Measurements from ENCODE around the gene ACIN1. TPM values are rescaled to one million over a fixed set of nuclear protein-coding genes. Genes with fewer than 3 reads are reported as not detected.

ACIN1 gene
- total RNA-seq, 2 experiments from 2014 or later = 212 to 214 TPM

DNA sequence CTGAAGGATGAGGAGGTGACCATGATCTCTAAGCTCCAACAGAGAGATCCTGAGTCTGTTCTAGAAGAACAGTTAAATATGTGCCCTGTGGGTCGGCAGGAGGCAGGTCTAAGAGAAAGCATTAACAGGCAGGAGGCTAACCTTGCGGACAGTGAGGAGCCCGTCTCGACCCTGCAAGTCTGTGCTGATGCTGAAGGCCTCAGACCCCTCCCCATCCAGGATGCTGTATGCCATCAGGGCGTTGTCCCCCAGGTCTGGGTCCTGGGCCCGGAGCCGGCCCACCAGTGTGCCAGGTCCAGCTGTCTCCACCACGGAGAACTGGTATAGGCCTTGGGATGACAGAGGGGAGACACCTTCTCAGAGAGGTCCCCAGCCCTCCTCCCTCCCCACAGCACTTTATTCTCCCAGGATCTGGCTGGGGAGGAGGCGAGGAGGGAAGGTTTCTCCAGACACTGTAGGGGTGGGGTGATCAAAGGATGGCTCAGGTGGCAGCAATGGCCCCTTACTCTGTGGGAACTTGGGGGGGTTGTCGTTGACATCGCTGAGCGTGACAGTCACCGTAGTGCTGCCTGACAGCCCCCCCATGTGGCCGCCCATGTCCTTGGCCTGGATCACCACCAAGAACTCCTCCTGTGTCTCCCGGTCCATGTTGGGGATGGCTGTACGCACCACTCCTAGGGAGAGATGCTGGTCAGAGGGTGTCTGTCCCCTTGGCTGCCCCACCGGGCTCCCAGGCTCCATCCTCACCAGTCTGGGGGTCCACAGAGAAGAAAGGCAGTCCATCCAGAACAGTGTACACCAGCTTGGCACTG is 40.7 kb downstream of the ACIN1 start:
- peaks cover 16% of the 10 kb centered on the region for H3K4me1 Mint-ChIP-seq
- H3K36me3 Mint-ChIP-seq = peaks cover 1% of the 10 kb centered on the region
- DNase-seq = peak; percentile 55
- no peak for ATAC-seq (ENCODE audit: low read depth)
- no peak overlapping the region for H3K27ac Mint-ChIP-seq
- peaks cover 8% of the 10 kb centered on the region for H3K27me3 Mint-ChIP-seq
- H3K9me3 Mint-ChIP-seq = no peaks in the 10 kb centered on the region
- POLR2A ChIA-PET = interaction anchor here (1.0 to 2.6 kb wide), 2 partner anchors 59 to 67 kb away, joined by 3 to 9 read pairs; no protein-coding TSS in a partner anchor
- no peak overlapping the region for H3K4me3 Mint-ChIP-seq

DNA sequence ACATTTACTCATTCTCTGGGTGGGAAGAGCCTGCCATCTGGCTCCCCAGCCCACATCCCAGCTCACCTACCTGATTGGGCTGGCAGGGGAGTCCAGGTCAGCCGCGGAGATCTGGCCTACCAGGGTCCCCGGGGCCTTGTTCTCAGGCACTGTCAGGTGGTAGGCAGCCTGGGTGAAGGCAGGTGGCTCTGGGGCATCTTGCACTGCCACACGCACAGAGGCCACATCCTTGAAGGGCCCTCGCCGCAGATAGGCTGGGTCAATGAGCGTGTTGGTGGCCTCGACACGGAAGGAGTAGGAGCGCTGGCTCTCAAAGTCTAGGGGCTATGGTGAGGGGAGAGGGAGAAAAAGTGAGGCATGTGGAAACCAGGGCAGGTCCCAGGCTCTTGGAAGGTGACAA is 41.5 kb downstream of the ACIN1 start:
- ATAC-seq (ENCODE audit: low read depth) = no peak

DNA sequence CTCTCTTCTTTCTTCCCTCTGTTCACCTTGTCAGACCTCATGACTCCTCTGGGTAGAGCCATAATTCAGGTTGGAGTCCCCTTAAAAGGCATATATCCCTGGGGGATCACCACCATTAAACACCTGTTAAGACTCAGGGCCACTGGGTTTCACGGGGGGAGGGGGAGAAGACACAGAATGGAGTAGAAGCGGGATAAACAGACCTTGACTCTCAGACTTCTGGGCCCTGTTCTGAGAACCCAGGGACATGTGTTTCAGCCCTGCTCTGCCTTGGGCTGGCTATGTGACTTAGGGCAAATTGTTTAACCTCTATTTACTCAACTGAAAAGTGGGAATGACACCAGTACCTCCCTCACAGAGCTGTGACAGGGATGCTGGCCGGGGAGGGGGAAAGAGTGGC is 42.3 kb downstream of the ACIN1 start:
- no peak for ATAC-seq (ENCODE audit: low read depth)
- peaks cover 11% of the 10 kb centered on the region for H3K4me1 Mint-ChIP-seq
- H3K9me3 Mint-ChIP-seq = no peaks in the 10 kb centered on the region
- no peaks in the 10 kb centered on the region for H3K36me3 Mint-ChIP-seq
- peaks cover 8% of the 10 kb centered on the region for H3K27me3 Mint-ChIP-seq
- H3K27ac Mint-ChIP-seq = no peak overlapping the region
- POLR2A ChIA-PET = interaction anchor here (1.2 kb wide), 1 partner anchor 58 kb away, joined by 4 read pairs; no protein-coding TSS in a partner anchor
- no peak overlapping the region for H3K4me3 Mint-ChIP-seq
- DNase-seq = no peak

More for the DNA sequence above, 41.5 kb downstream of the ACIN1 start:
- H3K4me1 Mint-ChIP-seq = peaks cover 16% of the 10 kb centered on the region
- no peak overlapping the region for H3K4me3 Mint-ChIP-seq
- POLR2A ChIA-PET = no interaction called here
- peaks cover 8% of the 10 kb centered on the region for H3K27me3 Mint-ChIP-seq
- H3K27ac Mint-ChIP-seq = no peak overlapping the region
- no peaks in the 10 kb centered on the region for H3K9me3 Mint-ChIP-seq
- H3K36me3 Mint-ChIP-seq = no peaks in the 10 kb centered on the region
- no peak for DNase-seq

DNA sequence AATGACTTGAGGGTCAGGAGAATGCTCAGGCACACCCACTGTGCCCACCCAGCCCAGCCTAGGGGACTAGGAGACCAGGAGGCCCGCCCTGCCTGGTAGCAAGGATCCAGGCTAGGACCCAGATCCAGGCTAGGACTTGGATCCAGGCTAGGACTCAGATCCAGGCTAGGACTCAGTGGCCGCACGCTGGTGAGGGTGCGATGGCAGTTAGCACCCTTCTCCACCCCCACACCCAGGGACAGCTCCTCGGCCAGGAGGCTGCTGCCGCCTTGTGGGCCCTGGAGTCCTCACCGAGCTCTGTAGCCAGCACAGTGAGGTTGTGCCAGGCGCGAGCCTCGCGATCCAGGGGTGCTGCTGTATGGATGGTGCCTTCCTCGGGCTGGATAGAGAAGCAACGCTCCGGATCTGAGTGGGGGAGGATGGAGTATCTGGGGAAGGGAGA is 42.7 kb downstream of the ACIN1 start:
- H3K27me3 Mint-ChIP-seq = peaks cover 8% of the 10 kb centered on the region
- POLR2A ChIA-PET = interaction anchor here (1.2 kb wide), 1 partner anchor 57 kb away, joined by 4 read pairs; no protein-coding TSS in a partner anchor
- no peak overlapping the region for H3K4me3 Mint-ChIP-seq
- ATAC-seq (ENCODE audit: low read depth) (no peak), DNase-seq (no peak)
- peaks cover 2% of the 10 kb centered on the region for H3K36me3 Mint-ChIP-seq
- H3K4me1 Mint-ChIP-seq = peaks cover 11% of the 10 kb centered on the region
- no peaks in the 10 kb centered on the region for H3K9me3 Mint-ChIP-seq
- no peak overlapping the region for H3K27ac Mint-ChIP-seq

DNA sequence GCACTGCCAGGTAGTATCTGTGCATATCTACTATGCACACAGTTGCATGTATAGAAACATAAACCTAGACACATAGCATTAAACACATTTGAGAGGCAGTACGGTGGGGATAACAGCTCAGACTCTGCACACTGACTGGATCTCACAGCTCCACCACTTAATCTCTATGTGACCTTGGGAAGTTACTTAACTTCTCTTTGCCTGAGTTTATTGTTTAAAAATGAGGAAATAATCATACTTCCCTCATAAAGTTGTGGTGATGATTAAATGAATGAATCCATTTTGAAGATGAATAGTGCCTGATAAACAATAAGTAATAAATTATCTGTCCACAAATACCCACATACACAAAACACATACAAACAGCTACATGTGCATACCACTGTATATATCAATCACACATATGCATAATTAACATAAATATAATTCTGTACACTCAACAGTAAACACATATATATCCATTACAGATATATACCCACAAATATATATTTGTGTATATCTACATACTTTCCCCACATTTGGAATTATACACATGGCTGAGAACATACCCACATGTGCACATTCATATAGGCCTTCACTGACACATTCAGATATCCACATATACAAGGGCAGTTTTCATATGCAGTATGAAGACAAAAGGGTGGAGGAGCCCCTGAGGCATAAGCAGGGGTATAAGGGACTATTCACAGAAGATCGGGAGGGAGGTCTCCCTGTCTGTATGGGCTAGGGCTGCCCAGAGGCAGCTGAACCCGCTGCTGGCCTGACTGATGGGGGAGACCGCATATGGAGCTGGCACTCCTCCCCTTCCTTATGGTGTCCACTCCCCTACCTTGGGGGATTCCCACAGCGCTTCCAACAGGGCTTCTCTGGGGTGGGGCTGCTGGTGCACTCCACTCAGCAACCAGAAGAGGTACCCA is 43.5 kb downstream of the ACIN1 start:
- no peak for DNase-seq
- Mint-ChIP-seq H3K9me3 (no peaks in the 10 kb centered on the region), H3K4me1 (peaks cover 5% of the 10 kb centered on the region), H3K36me3 (peaks cover 2% of the 10 kb centered on the region), H3K27ac (no peak overlapping the region), H3K27me3 (peaks cover 3% of the 10 kb centered on the region), H3K4me3 (no peak overlapping the region)
- POLR2A ChIA-PET = interaction anchor here (1.2 kb wide), 1 partner anchor 57 kb away, joined by 4 read pairs; no protein-coding TSS in a partner anchor
- ATAC-seq (ENCODE audit: low read depth) = no peak

DNA sequence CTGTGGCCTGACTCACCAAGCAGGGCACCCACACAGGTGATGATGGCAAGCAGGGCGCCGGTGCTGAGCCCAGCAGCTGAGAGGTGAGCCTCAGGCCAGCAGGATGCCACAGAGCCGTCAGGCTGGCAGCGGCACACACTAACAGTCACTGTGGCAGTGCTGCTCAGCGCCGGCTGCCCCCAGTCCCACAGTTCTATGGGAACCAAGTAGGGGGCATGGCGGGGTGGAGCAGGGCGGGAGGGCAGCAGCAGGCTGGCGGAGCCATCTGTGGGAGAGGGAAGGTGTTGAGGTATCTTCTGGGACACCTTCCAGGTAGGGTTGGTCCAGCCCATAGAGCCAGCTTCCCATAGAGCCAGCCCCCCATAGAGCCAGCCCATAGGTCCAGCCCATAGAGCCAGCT is 45.9 kb downstream of the ACIN1 start:
- H3K9me3 Mint-ChIP-seq = no peaks in the 10 kb centered on the region

DNA sequence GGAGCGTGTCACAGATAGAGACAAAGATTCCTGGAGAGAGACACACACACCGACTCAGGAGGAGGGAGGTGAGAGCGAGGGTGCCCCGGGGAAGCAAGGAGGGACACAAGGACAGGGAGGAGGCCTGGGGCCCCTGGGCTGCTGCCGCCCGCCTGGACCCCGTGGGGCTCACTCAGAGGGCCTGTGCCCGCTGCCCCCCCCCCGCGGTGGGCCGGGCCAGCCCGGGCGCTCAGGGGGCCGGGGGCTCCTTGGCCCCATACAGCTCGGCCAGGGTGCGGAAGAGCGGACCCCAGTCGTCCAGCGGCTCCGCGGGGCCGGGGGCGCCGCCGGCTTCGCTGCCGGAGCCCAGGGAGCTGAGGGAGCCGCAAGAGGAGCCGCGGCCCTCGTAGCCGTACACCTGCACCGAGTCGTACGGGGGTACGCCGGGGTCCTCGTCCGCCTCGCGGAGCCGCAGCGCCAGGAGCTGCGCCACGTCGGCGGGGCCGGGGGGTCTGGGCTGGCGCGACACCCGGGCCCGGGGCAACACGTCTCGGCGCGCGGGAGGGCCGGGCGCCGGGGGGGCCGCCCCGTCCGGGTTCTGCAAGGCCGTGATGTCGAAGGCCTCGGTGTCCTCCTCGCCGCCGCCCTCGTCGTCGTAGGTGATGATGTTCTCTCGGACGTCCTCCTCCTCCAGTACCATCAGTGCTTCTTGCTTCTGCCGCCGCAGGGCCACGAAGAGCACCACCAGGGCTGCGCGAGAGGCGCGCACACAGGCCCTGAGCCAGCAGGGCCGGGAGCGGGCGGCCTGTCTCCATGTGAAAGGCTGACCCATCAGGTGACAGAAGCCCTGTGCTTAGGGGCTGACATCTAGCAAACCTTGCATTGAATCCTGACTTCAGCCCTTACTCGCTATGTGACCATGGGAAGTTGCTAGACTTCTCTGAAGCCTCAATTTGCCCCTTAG is 46.9 kb downstream of the ACIN1 start:
- H3K36me3 Mint-ChIP-seq = peaks cover 2% of the 10 kb centered on the region
- POLR2A ChIA-PET = no interaction called here
- no peak for ATAC-seq (ENCODE audit: low read depth)
- H3K27ac Mint-ChIP-seq = no peak overlapping the region
- no peaks in the 10 kb centered on the region for H3K4me1 Mint-ChIP-seq
- DNase-seq = no peak
- H3K4me3 Mint-ChIP-seq = no peak overlapping the region
- no peaks in the 10 kb centered on the region for H3K9me3 Mint-ChIP-seq
- H3K27me3 Mint-ChIP-seq = no peaks in the 10 kb centered on the region

More for the DNA sequence above, 45.9 kb downstream of the ACIN1 start:
- POLR2A ChIA-PET = no interaction called here
- DNase-seq (no peak), ATAC-seq (ENCODE audit: low read depth) (no peak)
- Mint-ChIP-seq H3K4me1 (no peaks in the 10 kb centered on the region), H3K4me3 (no peak overlapping the region), H3K27me3 (no peaks in the 10 kb centered on the region), H3K36me3 (peaks cover 2% of the 10 kb centered on the region), H3K27ac (no peak overlapping the region)

DNA sequence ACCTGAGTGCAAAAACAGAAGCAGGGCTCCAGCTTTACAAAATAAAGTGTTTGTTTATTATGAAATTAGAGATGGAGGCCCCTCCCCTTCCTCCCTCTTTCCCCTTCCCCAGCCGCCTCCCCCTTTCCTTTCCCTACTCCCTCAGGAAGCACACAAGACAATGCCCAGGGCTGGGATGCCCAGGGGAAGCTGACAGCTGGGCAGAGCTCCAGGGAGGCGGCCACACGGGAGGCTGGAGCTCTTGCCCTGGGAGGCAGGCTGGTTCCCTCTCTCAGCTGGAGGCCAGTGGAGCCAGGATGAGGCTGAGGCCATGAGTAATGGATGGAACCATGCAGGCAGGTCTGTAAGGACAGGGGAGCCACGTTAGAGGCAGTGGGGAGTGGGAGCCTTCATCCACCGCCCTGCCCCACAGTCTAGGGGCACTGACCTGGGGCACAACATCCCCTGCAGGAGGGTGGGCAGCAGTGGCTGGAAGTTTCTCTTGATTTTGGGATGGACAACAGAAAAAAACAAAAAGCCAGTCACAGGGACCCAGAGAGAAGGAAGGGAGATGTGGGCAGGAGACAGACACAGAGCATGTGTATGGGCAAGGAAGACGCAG is 47.8 kb downstream of the ACIN1 start:
- H3K36me3 Mint-ChIP-seq = peaks cover 2% of the 10 kb centered on the region
- ATAC-seq (ENCODE audit: low read depth) (no peak), DNase-seq (no peak)
- H3K4me1 Mint-ChIP-seq = no peaks in the 10 kb centered on the region
- no peaks in the 10 kb centered on the region for H3K9me3 Mint-ChIP-seq
- no peak overlapping the region for H3K27ac Mint-ChIP-seq
- H3K4me3 Mint-ChIP-seq = no peak overlapping the region
- POLR2A ChIA-PET = interaction anchor here (0.7 kb wide), 1 partner anchor 241 kb away, joined by 4 read pairs; no protein-coding TSS in a partner anchor
- H3K27me3 Mint-ChIP-seq = no peaks in the 10 kb centered on the region

DNA sequence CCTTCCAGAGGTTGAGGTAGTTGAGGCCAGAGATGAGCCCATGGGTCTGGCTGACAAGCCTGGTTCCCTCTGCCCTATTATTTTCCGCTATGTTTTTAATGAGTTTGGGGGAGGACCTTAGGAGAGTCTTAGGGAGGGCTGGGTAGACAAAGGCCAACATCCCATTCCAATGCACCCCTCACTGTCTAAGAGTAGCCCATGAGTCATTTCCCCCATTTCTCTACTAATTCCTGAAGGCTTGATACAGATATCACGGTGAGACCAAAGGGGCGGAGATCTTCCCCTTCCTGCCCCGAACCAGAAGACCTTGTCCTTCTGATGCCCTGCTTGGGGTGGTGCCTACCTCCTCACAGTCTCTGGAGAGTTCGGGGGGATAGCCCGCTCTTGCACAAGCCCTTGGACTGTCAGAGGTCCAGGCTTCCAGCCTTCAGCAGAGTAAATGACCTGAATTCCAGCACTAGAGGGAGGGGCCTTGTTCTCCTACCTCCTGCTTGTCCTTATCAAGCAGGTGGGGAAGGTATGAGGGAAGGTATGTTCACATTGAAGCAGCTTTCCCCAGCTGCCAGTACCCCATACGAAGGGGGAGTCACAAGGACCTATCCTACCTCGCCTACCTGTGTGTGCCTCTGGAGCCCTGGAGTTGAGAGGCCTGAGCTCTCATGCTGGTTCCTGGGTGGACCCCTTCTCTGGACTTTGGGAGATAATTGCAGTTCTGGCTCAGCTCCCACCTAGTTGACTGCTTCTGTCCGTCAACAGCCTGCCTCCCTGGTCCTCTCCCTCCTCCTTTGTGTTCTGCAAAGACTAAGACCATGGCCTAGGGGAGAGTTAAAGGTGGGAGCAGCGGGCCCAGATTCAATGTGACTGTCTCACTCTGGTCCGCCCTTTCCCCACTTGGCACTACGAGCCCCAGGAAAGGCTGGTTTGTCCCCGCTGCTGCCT is 49.2 kb downstream of the ACIN1 start:
- H3K27me3 Mint-ChIP-seq = no peaks in the 10 kb centered on the region
- ATAC-seq (ENCODE audit: low read depth) = no peak
- no peaks in the 10 kb centered on the region for H3K9me3 Mint-ChIP-seq
- H3K4me1 Mint-ChIP-seq = no peaks in the 10 kb centered on the region
- no peak for DNase-seq
- H3K4me3 Mint-ChIP-seq = no peak overlapping the region
- peaks cover 2% of the 10 kb centered on the region for H3K36me3 Mint-ChIP-seq
- no peak overlapping the region for H3K27ac Mint-ChIP-seq
- POLR2A ChIA-PET = interaction anchor here (1.0 kb wide), 1 partner anchor 11 kb away, joined by 3 read pairs; the partner anchor contains the start of gene PSMB5

DNA sequence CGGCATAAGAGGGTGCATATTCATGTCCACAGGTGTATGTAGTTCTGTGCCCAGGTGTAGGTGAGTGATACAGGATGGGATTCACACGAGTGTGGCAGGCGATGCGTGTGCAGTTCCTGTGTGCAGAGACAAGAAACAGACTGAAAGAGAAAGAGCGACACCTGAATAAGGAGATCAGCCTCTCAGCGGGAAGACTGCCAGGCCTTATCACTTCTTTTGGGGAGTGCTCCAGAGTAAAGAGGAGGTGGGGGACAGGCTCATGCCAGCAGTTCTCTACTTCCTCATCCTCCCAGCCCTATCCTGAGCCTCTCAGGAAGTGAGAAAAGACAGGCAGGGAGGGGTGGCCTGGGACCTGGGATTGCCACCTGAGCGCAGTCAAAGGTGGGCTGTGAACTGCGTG is 50.1 kb downstream of the ACIN1 start:
- Mint-ChIP-seq H3K4me3 (no peak overlapping the region), H3K4me1 (no peaks in the 10 kb centered on the region), H3K36me3 (peaks cover 2% of the 10 kb centered on the region), H3K27ac (no peak overlapping the region), H3K27me3 (no peaks in the 10 kb centered on the region), H3K9me3 (no peaks in the 10 kb centered on the region)
- POLR2A ChIA-PET = no interaction called here
- DNase-seq (no peak), ATAC-seq (ENCODE audit: low read depth) (no peak)

DNA sequence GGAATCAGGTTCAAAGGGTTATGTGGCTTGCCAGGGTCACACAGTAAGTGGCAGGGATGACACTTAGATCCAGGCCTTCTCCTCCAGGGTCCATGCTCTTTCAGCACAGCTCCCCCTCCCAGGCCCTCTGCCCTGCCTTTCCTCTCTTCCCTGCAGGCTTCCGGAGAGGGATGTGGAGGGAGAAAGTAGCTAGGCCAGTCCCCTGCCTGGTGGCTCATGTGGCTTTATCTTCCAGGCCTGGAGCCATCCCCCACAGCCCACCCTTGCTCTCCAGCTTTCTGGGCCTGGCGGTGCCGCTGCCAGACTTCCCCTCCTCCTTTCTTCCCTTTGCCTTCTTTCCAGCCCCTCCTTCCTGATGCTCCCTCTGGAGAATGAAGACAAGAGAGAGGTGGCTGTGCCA is 51.2 kb downstream of the ACIN1 start:
- Mint-ChIP-seq H3K4me3 (no peak overlapping the region), H3K4me1 (no peaks in the 10 kb centered on the region), H3K9me3 (no peaks in the 10 kb centered on the region), H3K27me3 (no peaks in the 10 kb centered on the region), H3K27ac (no peak overlapping the region), H3K36me3 (peaks cover 2% of the 10 kb centered on the region)
- POLR2A ChIA-PET = no interaction called here
- DNase-seq (no peak), ATAC-seq (ENCODE audit: low read depth) (no peak)

Measured in activated naive CD8-positive, alpha-beta T cell treated with anti-CD3 and anti-CD28 coated beads, Interleukin-2, amount 10 ng/mL, durations not matched to agents 7 days and 5 days (primary cell).